SW 1271 (cell line): ENCODE measurements around the gene TMEM63A.
"Not testable (repeated sequence)": the region's sequence is repeated elsewhere in the genome, so short reads cannot be mapped to it uniquely, and the experiment has no call there.

ENCODE experiments used
- DNase-seq, 2 experiments: peaks; one replicate each; lab custom pipeline; 2025; lab: John Stamatoyannopoulos, UW

TMEM63A gene

GRCh38 chr1:225881959-225882693 lies at the start of gene TMEM63A:
Gene TMEM63A, minus strand, starts transcription at chr1:225882380. Its CDS starts 4,800 bp downstream, at chr1:225877580.
- peak; percentile 29 to 68 for DNase-seq

- DNase-seq: no peak
Measured at GRCh38 chr1:225931270-225932136, 49.3 kb upstream of the TMEM63A start.

- DNase-seq: no peak
Measured at GRCh38 chr1:225930566-225930965, 48.4 kb upstream of the TMEM63A start.

GRCh38 chr1:225929462-225929861 lies 47.3 kb upstream of the TMEM63A start:
- DNase-seq: not testable (repeated sequence)

- no peak for DNase-seq
Measured at GRCh38 chr1:225928186-225929175, 46.3 kb upstream of the TMEM63A start.

GRCh38 chr1:225926551-225927113 lies 44.5 kb upstream of the TMEM63A start:
- DNase-seq: no peak

GRCh38 chr1:225923692-225924555 lies 41.7 kb upstream of the TMEM63A start, which contains the start of gene PYCR2:
Gene PYCR2, minus strand, starts transcription at chr1:225924250. Its CDS starts 140 bp downstream, at chr1:225924110.
- peak; percentile 63 to 87 for DNase-seq

- no peak for DNase-seq
Measured at GRCh38 chr1:225923381-225923691, 41.2 kb upstream of the TMEM63A start.

GRCh38 chr1:225921734-225922709 lies 39.8 kb upstream of the TMEM63A start:
- DNase-seq: no peak

GRCh38 chr1:225919906-225920305 lies 37.7 kb upstream of the TMEM63A start:
- no peak for DNase-seq

- no peak for DNase-seq
Measured at GRCh38 chr1:225918280-225918679, 36.1 kb upstream of the TMEM63A start.

- DNase-seq: no peak
Measured at GRCh38 chr1:225917536-225917935, 35.4 kb upstream of the TMEM63A start.

GRCh38 chr1:225917101-225917500 lies 34.9 kb upstream of the TMEM63A start:
- DNase-seq: no peak

- DNase-seq: no peak
Measured at GRCh38 chr1:225915538-225915991, 33.4 kb upstream of the TMEM63A start.

GRCh38 chr1:225914947-225915346 lies 32.8 kb upstream of the TMEM63A start:
- no peak for DNase-seq

GRCh38 chr1:225914391-225914790 lies 32.2 kb upstream of the TMEM63A start:
- DNase-seq: no peak

- DNase-seq: no peak
Measured at GRCh38 chr1:225911191-225912130, 29.3 kb upstream of the TMEM63A start.

- no peak for DNase-seq
Measured at GRCh38 chr1:225909477-225909876, 27.3 kb upstream of the TMEM63A start.
